GM19238 (cell line): Measurements from ENCODE around the gene ARHGAP21.

ENCODE experiments used
- DNase-seq: peaks from one replicate; pipeline ENCODE4 v3.0.0; 2011; ENCODE audit warnings: low spot score; ENCODE audit not compliant: insufficient read length

Gene ARHGAP21

GRCh38 chr10:24542314-24543270, 181.1 kb downstream of the ARHGAP21 start:
- DNase-seq = no peak

DNA sequence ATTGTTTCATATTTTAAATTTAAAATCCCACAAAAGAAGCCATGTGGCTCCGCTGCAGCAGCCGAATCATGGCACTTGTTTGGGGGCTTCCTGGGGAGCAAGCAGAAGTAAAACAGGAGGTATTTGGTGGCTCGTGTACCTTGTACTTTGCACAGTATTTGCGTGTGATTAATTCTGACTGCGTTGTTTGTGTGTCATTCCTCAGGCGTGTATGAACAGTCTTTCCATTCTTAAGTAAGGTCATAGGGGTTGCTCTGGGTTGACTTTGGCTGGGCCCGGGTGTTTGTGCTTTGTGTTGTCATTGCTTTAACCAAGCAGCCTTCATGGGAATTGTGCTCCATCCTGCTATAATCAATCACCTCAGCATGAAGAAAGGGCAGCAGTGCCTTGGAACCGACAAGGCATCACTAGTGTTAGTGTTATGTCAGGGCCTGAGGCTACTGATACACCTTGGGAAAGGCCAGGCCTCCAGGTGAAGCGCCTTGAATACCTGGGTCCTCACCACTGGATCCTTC, 182.4 kb downstream of the ARHGAP21 start:
- no peak for DNase-seq

GRCh38 chr10:24536636-24537035, 187.1 kb downstream of the ARHGAP21 start:
- no peak for DNase-seq

- DNase-seq = no peak
Observed at GRCh38 chr10:24533981-24534380, 189.7 kb downstream of the ARHGAP21 start.
